ENCODE measurements around the gene SNAP25. TPM values are rescaled to one million over a fixed set of nuclear protein-coding genes. Genes with fewer than 3 reads are reported as not detected.

Gene SNAP25
- total RNA-seq, 1 experiment from 2014 or later: not detected

DNA sequence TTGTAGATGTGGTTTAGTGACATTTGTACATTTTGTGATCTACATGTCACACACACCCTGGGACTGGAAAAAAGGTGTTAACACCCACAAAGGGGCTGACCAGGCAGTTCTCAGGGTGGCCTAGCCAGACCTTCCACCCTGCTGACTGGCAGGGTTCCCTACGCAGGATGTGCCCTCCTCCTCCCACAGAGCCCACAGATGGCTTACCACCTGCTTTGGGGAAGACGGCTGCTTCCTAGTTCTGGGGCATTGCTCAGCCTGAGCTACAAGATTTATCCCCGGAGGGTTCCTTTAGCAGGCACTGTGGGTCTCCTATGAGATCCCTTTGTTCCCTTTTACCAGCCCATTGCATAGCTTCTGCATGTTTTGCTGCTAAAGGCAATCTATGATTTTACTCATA, 35.1 kb downstream of the SNAP25 start:
- in situ Hi-C loops (cut with HindIII; ENCODE audit: low sequenced_read_pairs): no loop called here
- DNase-seq (ENCODE audit: low spot score): peak; percentile 93

- in situ Hi-C loops (cut with HindIII; ENCODE audit: low sequenced_read_pairs): no loop called here
- DNase-seq (ENCODE audit: low spot score): peak; percentile 88
These were observed 37.2 kb downstream of the SNAP25 start for GRCh38 chr20:10255846-10256245.

GRCh38 chr20:10259166-10259565, 40.5 kb downstream of the SNAP25 start:
- in situ Hi-C loops (cut with HindIII; ENCODE audit: low sequenced_read_pairs): no loop called here

GRCh38 chr20:10260316-10260715, 41.7 kb downstream of the SNAP25 start:
- DNase-seq (ENCODE audit: low spot score): no peak
- in situ Hi-C loops (cut with HindIII; ENCODE audit: low sequenced_read_pairs): no loop called here

More at GRCh38 chr20:10259166-10259565, 40.5 kb downstream of the SNAP25 start:
- peak; percentile 59 for DNase-seq (ENCODE audit: low spot score)

GRCh38 chr20:10261702-10262101, 43.1 kb downstream of the SNAP25 start:
- DNase-seq (ENCODE audit: low spot score): no peak
- in situ Hi-C loops (cut with HindIII; ENCODE audit: low sequenced_read_pairs): no loop called here

- DNase-seq (ENCODE audit: low spot score): no peak
- in situ Hi-C loops (cut with HindIII; ENCODE audit: low sequenced_read_pairs): no loop called here
These were observed 44.9 kb downstream of the SNAP25 start for GRCh38 chr20:10263385-10264165.

DNA sequence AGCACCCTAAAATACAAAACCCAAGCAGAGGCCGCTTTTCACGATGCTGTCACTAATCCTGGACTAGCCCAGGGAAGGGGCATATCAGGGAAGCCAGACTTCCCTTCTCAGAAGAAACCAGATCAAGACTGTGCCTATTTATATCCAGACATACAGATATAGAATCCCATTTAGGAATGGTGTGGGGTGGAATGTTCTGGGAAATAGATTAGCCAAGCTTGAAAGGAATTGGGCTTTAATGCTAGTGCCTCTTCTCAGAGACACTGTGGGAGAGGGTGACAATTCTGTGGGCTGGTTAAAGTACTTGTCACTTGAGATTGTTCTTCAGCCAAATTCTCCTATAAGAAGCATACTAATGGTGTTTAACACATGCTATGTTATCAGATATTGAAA, 45.5 kb downstream of the SNAP25 start:
- in situ Hi-C loops (cut with HindIII; ENCODE audit: low sequenced_read_pairs): no loop called here
- DNase-seq (ENCODE audit: low spot score): no peak

- in situ Hi-C loops (cut with HindIII; ENCODE audit: low sequenced_read_pairs): no loop called here
- DNase-seq (ENCODE audit: low spot score): no peak
These were observed 50.0 kb downstream of the SNAP25 start for GRCh38 chr20:10268636-10269035.

- no peak for DNase-seq (ENCODE audit: low spot score)
- in situ Hi-C loops (cut with HindIII; ENCODE audit: low sequenced_read_pairs): no loop called here
These were observed 52.0 kb downstream of the SNAP25 start for GRCh38 chr20:10270630-10271029.

GRCh38 chr20:10271494-10272219, 53.0 kb downstream of the SNAP25 start:
- DNase-seq (ENCODE audit: low spot score): no peak
- in situ Hi-C loops (cut with HindIII; ENCODE audit: low sequenced_read_pairs): no loop called here

GRCh38 chr20:10276878-10277580, 58.4 kb downstream of the SNAP25 start:
- DNase-seq (ENCODE audit: low spot score): no peak
- in situ Hi-C loops (cut with HindIII; ENCODE audit: low sequenced_read_pairs): no loop called here

- in situ Hi-C loops (cut with HindIII; ENCODE audit: low sequenced_read_pairs): no loop called here
- no peak for DNase-seq (ENCODE audit: low spot score)
These were observed 59.0 kb downstream of the SNAP25 start for GRCh38 chr20:10277616-10278015.

GRCh38 chr20:10278412-10278811, 59.8 kb downstream of the SNAP25 start:
- in situ Hi-C loops (cut with HindIII; ENCODE audit: low sequenced_read_pairs): no loop called here
- DNase-seq (ENCODE audit: low spot score): no peak

DNA sequence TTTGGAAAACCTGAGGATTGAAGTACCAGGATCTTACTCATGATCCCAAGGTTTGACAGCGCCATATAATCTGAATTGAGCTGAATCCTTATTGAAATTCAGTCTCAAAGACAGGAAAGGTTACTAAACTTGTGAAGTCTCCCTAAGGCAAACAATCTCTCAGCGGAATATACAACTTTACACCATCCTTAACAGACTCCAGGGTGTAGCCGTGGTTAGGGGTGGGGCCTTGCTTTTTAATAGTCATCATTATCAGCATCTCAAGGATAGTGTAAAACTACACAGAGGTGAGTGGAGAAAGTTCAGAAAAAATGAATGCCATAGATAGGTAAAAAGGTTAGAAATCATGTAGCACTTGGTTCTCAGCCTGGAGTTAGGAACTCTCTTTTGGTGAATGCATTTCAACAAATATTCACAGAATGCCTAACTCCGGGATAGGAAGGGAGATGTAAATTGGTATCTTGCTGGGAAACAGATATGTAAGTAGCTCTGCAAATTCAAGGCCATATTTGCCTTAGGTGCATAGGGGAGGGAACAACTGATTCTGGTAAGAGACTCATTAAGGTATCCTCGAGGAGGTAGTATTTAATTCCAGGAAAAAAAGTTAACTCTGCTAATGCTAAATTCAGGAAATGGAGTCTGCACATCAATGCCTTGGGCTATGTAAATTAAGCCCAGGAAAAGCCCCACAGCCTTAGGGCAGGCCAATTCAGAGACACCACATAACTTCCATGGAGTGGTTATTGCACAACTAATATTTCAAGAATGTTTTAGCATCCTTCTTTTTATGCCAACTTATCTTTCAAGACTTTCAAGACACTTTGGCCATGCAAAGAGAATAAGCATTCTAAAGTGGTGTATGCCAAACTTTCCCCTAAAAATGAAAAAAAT, 61.6 kb downstream of the SNAP25 start:
- in situ Hi-C loops (cut with HindIII; ENCODE audit: low sequenced_read_pairs): no loop called here
- DNase-seq (ENCODE audit: low spot score): no peak

GRCh38 chr20:10281911-10282310, 63.3 kb downstream of the SNAP25 start:
- in situ Hi-C loops (cut with HindIII; ENCODE audit: low sequenced_read_pairs): no loop called here

DNA sequence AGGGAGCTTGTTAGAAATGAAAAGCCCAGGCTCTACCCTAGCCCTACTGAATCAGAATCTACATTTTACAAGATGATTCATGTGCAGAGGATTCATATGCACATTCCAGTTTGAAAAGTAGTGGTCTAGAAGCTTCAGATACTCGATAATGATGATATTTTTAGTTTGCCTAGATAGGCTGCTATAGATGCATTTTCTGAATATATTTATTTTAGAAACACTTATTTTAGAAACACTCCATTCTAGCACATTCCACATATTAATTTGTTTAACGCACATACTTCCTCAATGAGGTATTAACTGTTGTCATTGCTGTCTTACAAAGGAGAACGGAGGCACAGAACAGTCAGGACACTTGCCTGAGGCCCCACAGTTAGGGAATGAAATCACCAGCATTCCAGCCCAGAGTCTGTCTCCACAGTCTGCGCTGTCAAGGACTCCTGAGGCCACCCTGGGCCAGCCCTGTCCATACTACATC, 64.4 kb downstream of the SNAP25 start:
- DNase-seq (ENCODE audit: low spot score): no peak
- in situ Hi-C loops (cut with HindIII; ENCODE audit: low sequenced_read_pairs): no loop called here

More at GRCh38 chr20:10281911-10282310, 63.3 kb downstream of the SNAP25 start:
- no peak for DNase-seq (ENCODE audit: low spot score)

DNA sequence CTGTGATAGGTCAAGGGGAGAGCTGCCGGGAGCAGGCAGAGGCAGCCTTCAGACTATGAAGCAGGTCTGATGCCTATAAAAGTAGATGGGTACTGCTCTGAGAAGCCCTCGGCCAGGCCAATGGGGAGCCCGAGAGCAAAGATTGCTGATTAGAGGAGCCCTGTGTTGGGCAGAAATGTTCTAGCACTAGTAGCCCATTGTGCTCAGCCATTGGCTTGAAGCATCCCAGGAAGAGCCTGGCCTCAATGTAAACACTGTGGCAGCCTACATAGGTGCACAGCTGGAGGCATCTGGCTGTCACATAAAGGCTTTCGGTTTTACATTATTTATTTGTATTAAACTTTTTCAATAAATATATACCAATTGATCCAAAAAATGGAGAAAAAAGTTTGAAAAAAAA, 67.7 kb downstream of the SNAP25 start:
- DNase-seq (ENCODE audit: low spot score): no peak
- in situ Hi-C loops (cut with HindIII; ENCODE audit: low sequenced_read_pairs): no loop called here

DNA sequence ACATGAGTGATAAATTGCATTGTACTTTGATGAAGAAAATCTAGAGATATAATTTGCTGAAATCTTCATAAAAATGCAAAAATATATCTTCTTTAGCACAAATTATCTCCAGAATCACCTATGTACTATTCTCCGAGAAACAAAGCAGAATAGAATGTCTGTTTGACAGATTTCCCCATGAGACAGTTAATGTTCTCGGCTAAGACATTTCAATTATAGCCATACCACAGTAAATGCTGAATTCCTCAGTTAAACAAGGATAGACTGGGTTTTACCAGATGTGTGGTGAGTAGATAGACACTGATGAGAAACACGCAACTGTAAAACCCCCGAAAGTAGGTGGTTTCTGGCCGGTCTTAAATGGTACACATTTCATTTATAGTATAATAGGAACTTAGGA, 69.8 kb downstream of the SNAP25 start:
- DNase-seq (ENCODE audit: low spot score): no peak
- in situ Hi-C loops (cut with HindIII; ENCODE audit: low sequenced_read_pairs): no loop called here

Measured in G401 (cell line).